NCI-H82 (cell line): ENCODE results near the gene TPO.
"Not testable (repeated sequence)": the region's sequence is repeated elsewhere in the genome, so short reads cannot be mapped to it uniquely, and the experiment has no call there.

Experiments
- DNase-seq: peaks from one replicate; lab custom pipeline; 2025; lab: John Stamatoyannopoulos, UW

Gene TPO

DNA sequence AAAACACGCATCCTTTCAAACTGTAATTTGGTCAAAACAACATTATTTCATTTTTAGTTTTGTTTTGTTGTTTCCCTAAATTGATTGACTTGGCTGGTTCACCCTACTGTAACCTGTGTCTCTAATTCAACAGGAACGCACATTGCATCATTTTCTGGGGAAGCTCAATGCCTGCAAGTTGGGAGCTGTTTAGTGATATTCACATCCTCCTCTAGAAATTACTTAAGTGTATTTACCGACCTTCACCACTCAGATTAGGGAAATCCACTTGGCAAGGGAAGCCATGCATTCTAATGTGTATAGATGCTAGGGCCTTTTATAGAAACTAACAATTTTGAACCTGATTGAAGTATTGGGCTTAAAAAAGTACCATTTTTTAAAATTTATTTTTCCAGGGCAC lies 7.3 kb upstream of the TPO start:
- DNase-seq, result no peak

DNA sequence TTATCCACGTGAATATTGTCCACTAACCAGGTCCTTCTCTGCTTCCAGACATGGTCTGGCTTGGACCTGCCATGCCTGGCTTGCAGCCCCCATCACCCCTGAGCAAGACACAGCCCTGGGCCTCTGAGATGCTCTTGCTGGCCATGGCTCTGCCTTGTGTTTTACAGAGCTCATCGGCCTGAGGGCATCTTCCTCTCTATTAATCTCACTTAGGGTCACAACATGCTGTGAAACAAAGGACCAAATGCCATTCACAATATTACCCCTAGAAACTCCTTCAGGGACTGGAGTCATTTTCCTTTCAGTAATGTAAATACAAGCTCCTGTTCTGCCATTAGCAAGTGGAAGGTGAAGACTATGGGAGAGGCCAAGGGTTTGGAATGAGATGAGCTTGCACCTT lies 6.8 kb upstream of the TPO start:
- DNase-seq, result no peak

DNA sequence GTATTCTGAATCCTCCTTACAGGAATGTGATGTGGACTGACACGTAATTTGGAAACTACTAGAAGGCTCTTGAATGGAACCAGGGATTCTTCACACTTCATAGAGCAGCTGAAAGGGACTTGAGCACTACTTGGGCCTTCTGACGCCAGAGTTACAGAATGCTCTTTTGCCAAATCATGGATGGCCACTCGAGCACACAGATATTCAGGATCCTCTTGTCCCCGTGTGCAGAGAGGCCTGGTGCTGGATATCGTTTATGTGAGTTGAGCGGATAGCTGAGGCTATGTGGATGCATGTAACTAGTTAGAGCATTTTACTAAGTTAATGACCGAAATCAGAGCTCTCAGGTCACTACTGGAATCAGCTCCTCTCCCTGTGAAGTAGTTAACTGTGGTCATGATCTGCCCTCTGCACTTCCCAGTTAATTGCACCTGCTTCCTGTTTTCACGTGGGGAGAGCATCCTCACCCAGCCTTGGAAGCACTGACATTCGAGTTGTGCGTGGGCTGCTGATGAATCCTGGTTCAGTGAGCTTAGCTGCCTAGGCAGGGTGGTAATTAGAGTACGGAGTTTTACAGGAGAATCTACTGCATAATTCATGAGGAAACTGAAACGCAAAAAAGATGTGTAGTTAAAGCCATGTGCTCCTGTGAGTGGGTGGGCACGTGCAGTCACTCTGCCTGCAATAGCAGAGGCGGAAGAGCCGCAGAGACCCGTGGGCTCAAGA lies 5.2 kb upstream of the TPO start:
- no peak for DNase-seq

DNA sequence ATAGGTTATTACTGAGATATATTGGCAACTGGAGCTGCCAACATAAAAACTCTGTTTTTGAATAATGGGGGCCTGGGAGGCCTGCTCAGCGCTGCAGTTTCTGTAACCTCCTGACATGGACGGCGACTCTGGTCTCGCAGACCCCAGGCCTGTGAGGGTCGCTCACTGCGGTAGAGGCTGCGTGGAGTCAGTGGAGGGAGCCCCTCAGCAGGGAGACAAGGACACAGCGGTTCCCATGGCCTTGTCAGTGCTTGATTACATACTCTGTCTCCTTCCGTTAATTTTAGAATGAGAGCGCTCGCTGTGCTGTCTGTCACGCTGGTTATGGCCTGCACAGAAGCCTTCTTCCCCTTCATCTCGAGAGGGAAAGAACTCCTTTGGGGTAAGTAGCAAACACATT lies 858 bp downstream of the TPO start:
- no peak for DNase-seq

DNA sequence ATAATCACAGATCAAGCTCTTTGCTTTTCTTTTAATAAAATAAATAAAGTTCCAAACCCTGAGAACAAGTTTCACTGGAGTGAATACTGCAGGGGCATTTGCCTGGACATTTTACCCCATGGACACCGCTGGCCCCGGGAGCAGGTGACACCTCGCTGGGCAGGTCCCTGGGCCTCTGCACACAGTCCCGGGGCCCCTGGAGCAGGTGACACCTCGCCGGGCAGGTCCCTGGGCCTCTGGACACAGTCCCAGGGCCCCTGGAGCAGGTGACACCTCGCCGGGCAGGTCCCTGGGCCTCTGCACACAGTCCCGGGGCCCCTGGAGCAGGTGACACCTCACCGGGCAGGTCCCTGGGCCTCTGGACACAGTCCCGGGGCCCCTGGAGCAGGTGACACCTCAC lies 1.6 kb downstream of the TPO start:
- DNase-seq, result not testable (repeated sequence)

DNA sequence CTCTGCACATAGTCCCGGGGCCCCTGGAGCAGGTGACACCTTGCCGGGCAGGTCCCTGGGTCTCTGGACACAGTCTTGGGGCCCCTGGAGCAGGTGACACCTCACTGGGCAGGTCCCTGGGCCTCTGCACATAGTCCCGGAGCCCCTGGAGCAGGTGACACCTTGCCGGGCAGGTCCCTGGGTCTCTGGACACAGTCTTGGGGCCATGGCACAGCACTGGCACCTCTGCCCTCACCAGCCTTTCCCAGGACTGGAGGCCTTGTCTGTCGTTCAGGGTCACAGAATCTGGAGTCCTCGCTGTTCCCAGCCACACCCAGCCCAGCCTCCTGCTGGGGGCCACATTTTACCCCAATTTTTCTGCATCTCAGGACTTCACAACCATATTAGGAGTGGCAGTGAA lies 2.2 kb downstream of the TPO start:
- DNase-seq, result no peak

DNA sequence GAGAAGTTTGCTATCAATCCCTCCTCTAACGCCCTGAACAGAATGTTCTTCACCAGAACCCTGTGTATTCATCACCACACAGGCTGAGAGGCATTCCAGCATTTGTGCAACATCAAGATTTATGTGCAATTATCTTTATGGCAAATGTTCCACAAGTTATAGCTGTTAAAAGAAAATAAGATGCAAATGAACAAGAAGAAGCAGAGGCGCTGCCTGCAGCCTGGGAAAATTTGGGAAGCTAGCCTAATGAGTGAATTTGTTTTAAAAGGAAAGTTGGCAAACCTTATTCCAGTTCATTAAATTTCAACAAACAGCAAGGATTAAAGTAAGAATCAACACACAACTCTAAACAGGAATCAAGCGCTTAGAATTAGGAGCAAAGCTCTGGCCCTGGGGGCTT lies 5.3 kb downstream of the TPO start:
- DNase-seq, result no peak

DNA sequence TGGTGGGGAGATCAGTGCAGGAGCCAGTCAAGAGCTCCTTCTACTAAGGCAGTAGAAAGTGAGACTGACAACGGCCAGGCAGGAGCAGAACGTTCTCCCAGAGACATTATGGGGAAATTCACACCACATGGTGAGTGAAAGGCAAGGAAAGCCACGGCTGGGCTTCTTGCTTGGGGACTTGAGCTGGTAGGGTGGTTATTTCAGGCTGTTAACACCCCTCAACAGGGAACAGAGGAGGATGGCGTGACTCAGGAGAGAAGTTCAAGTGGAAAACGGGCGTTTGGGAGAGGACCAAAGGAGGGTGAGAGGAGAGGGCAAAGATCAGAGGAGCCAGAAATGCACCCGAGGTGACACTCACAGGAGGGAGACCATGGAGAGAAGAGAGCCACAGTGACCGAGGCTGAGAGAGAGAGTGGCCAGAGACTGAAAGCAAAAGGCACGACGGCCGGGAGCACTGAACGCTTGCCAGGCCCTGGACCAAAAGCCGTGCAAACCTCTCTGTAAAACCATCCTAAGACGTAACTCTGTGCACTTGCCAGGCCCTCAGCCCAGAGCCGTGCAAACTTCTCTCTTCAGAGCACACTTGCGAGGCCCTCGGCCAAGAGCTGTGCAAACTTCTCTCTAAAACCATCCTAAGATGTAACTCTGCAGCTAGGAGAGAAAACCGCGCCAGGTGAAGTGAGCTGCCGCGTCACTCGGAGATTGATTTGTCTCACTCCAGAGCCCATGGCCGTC lies 7.7 kb downstream of the TPO start:
- DNase-seq, result no peak

DNA sequence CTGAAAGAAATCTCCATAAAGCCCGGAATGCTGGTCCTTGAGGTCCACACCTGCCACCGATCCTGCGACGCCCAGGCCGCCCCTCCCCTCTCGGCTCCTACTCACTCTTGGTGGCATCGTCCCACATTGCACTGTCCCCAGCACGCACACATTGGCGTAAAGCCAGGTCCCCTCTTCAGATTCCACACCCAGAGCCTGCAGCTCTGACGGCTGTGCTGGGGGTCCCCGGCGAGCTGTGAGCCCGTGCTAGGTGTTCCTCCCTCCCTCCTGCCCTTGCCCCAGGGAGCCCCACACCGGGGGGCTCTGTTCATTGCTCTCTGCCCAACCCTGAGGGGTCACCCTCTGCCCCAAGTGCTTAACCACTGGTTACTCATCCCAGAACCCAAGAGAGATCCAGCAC lies 8.5 kb downstream of the TPO start:
- no peak for DNase-seq

DNA sequence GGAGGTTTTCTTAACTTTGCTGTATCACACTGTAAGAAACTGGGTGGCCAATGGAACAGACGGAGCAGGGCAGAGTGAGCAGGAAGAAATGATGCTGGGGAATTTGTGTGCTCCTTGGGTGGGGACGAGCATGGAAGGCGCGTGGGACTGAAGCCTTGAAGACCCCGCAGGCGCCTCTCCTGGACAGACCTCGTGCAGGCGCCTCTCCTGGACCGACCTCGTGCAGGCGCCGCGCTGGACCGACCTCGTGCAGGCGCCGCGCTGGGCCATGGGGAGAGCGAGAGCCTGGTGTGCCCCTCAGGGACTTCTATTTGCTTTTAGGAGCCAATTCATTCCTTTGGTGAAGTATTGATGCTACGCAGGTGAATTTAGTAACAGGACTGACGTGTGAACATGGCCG lies 8.9 kb downstream of the TPO start:
- DNase-seq, result no peak

DNA sequence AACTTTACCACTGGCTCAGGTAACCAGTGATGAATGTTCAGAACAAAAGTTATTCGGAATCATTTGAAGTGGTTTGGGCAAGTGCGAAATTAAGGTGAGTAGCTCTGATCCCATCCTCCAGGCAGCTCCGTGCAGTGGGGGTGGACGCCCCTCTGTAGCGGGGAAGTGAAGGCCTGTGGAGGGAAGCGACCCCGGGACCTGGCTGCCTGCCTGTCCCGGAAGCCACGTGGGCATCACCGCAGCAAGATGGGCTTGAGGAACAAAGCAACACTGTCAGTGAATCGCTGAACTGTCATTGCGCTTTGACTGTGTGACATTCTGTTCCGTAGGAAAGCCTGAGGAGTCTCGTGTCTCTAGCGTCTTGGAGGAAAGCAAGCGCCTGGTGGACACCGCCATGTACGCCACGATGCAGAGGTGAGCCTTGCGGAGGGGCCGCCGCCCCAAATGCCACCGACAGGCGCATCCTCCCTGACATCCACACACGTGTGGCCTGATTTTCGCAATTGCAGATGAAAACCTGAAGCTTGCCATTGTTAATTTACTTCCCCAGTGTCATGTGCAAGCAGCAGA lies 9.5 kb downstream of the TPO start:
- no peak for DNase-seq

DNA sequence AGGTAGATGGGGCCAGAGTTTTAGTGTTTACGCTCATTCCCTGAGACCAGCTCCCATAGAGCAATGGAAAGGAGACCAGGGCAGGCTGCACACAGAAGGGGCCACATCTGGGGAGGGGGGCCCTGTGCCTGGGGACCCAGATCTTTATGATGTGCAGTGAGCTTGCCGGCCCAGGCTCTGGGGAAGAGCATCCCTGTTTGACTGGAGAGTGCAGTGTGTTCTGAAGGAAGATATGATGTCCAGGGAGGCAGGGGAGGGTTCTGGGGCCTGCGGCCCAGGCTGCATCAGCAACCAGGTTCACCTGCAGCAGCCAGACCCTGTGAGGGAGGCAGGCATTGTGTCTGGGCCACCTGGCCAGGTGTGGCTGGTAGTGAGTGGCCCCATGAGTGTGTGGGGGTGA lies 13.8 kb downstream of the TPO start:
- DNase-seq, result no peak

DNA sequence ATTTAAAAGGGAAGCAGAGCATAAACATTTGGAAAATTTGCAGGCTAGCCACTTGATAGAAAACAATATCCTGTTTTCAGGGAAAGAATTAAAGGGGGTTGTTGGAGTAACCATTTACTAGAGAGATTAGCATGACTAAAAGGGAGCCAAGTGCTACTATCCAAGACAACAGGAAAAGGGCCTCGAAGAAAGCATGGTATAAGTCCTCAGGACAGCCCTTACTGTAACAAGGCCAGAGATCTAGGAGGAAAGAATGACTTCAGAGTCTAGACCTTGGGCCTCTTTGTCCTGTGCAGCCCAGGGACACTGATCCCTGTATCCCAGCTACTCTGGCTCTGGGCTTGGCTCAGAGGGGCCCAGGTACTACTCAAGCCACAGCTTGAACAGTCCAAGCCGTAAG lies 16.6 kb downstream of the TPO start:
- DNase-seq, result no peak

DNA sequence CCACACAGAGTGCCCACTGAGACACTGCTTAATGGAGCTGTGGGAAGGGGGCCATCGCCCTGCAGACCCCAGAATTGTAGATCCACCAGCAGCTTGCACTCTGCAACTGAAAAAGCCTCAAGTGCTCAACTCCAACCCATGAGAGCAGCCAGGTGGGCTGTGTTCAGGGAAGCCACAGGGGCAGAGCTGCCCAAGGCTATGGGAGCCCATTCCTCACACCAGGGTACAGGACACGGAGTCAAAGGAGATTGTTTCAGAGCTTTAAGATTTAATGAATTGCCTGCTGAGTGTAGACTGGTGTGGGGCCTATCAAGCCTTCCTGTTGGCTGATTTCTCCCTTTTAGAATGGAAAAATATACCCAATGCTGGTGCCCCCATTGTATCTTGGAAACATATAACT lies 17.2 kb downstream of the TPO start:
- DNase-seq, result no peak

DNA sequence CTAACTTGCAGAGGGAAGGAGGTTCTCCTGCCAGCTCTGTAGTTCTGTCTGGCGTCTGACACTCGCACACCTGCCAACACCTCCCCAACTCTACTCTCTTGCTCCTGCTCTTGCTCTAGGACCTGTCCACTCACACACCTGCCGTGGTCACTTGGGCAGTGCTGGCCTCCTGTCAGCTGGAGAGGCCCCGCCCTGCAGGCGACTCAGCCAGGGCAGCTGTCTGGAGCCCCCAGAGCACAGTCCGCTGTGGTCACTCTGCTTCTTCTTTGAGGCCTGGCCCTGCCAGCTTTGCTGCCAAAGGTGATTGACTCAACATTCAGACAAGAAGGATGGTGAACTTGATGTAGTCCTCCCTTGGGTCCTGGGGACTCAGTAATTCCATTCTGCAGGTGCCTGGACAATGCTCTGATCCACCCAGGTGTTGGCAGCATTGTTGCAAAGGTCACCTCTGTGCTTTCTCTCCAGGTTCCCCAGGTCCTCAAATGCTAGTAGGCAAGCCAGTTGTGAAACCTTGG lies 18.7 kb downstream of the TPO start:
- no peak for DNase-seq

DNA sequence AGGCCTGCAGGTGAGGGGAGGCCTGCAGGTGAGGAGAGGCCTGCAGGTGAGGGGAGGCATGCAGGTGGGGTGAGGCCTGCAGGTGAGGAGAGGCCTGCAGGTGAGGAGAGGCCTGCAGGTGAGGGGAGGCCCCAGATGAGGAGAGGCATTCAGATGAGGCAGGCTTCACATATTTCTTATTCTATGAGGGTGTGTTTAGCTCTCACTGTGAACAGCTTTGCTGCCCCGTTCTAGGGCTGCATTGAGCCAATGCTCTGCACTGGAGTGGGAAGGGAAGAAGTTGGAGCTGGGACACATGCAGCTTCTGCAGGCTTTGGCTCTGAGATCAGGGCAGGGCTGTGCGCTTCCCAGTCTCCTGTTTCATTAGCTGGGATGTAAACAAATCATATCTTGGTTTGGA lies 19.5 kb downstream of the TPO start:
- DNase-seq, result no peak

DNA sequence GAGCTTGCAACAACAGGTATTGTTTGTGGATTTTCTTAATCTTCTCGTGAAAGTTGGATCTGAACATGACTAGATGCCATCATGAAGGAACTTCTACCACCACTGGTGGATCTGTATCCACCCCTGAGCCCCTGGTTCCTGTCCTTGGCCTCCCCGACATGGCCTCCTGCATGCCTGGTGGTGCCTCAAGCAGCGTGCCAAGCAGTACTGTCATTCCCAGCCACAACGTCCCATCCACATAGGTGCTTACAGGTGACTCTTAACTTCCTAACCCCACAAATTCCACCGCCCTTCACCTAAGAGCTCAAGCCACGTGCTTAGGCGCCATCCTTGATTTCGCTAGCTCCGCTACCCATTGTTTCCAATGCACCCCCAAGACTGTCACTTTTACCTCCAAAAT lies 23.1 kb downstream of the TPO start:
- no peak for DNase-seq

DNA sequence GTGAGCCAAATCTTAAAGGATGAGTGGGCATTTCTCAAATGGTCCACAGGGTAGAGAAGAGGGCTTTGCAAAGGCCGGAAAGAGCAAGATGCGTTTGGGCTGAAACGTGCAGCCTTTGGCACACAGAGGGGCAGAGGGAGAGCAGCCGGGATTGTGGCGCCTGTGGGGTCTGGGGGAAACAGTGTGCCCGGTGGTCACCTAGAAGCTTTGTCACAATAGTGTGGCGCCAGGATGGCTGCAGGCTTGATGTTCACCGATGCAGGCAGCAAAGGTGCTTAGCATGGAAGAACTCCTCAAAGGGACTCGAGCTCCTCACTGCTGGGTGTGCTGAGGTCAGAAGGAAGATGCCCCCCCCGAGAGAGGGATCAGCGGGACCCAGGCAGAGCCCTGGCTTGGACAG lies 23.8 kb downstream of the TPO start:
- no peak for DNase-seq

DNA sequence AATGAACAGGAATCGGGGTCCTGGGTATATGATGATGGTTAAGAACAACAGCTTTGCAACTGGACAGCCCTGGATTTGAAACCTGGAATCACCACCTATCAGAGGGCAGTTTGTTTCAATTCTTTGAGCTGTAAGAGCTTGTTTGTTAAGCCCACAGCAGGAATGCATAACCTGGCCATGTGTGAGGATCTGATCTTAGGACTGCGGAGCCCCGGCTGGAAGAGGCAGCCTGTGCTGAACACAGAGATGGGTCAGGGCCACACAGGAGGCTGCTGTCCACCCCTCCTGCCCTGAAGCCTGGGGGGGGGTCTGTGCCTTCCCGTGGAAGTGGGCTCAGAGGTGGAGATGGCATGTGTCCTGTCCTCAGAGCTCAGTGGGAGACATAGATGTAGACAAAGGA lies 24.3 kb downstream of the TPO start:
- DNase-seq, result no peak

DNA sequence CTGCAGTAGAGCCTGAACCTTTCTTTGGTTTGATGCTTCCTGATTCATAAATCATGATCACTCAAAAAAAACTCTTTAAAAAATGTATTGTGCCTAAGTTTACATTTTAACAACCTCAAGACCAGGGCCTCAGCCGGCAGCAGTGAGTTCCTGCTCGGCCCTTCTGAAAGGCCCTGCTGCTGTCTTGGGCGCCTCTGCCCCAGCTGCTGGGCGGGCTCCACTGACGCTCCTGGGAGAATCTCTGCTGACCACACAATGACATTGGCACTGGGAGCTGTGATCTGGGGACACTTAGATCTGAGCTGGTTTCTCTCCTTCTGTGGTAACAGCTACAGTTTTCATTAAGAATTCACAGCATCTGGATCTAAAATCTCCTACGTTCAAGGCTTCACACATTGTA lies 25.7 kb downstream of the TPO start:
- no peak for DNase-seq

DNA sequence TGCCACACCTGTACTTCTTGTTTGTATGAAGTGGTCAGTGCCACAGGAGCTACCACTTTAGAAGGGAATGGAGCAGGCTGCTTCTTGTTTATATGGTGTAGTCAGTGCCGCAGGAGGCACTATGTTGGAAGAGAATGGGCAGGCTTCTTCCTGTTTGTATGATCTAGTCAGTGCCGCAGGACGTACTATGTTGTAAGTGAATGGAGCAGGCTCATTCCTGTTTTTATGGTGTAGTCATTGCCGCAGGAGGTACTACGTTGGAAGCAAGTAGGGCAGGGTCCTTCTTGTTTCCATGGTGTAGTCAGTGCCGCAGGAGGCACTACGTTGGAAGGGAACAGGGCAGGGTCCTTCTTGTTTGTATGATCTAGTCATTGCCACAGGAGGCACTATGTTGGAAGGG lies 27.3 kb downstream of the TPO start:
- no peak for DNase-seq

DNA sequence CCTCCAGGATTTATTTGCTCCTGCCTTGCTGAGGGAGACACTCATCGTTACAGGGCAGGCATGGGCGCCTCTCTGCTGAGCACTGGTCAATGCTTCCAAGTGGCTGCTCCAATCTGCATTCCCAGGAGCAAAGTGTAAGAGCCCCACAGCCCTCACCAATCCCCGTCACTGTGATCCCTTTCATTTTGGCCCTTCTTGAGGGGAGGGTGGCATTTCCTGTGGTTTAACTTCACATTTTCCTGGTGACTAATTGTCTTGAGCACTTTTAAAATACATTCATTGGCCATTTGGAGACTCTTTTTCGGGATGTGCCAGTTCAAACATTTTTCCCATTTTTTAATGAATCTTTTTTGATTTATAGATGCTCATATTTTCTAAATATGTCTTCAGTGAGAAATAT lies 33.0 kb downstream of the TPO start:
- no peak for DNase-seq

DNA sequence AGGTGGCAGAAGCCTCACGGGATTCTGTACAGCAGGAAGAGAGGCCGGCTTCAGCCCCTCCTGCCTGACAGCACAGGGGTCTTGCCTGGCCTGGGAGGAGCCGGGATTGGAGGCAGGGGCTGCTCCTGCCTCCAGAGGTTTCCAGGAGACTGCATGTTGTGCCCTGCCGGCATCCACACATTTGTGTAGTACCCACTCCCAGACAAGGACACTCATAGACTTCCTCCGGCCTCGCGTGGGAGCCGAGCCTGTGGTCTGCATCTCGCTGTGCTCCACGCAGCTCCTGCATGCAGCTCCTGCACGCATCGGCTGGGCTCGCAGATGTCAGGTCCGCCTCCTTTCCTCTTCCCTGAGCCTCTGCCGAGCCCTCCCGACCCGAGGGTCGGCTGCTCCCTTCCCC lies 34.7 kb downstream of the TPO start:
- DNase-seq, result no peak

DNA sequence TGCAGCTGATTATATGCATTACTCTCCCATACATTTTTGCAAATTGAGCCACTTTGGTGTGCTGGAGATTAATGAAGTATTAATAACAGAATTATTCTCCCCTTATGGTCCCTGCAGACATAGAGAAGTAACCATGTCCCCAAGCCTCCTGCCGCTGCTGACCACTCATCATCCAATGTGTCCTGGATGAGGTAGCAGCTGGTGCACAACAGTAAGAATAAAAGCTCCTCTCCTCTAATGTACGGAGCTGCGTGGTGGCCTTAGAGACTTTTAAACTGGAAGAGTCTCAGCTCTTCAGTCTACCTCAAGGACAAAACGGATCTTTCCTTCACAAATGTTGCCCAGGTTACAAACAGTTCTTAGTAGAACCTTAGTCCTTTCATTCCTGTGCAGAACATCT lies 37.7 kb downstream of the TPO start:
- no peak for DNase-seq
